Suprapubic skin (tissue), 4 donors: ENCODE measurements around the gene ATP12A.

Experiments used
- CTCF ChIP-seq, 2 donors: fragments of 200-600 bp in 1 of 2; fragments of 450-650 bp in 1 of 2; sonication (generic) in 1 of 2; IDR thresholded peaks; one replicate each; pipeline ENCODE4 v1.5.1; 2016 to 2019; ENCODE audit warnings: antibody characterized with exemption in 2 of 2, mild to moderate bottlenecking in 1 of 2, moderate library complexity in 1 of 2
- EP300 ChIP-seq: sonication (generic); formaldehyde crosslinking; IDR thresholded peaks from one replicate; pipeline ENCODE4 v1.6.1; 2017; ENCODE audit warnings: antibody characterized with exemption
- POLR2A ChIP-seq, 2 donors: fragments of 450-650 bp; IDR thresholded peaks; one replicate each; pipeline ENCODE4 v1.6.1; 2017; ENCODE audit warnings: antibody characterized with exemption in 2 of 2, mild to moderate bottlenecking in 2 of 2, moderate library complexity in 2 of 2
- POLR2AphosphoS5 ChIP-seq, 3 donors: sonication (generic); formaldehyde crosslinking; IDR thresholded peaks; one replicate each; pipeline ENCODE4 v1.6.1; 2017; ENCODE audit warnings: antibody characterized with exemption in 3 of 3

DNA sequence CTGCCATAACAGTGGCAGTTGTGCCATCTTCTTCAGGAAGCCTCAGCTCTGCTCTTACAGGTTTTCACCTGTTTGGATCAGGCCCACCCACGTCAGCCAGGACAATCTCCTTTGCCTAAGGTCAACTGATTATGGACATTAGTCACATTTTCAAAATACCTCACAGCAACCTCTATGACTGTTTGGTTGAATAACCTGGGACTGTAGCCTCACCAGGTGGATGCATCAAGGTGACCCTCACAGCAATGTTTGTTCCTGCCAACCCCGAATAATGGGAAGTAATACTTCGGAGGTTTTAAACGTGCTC is 17.2 kb upstream of the ATP12A start:
- TF ChIP-seq POLR2AphosphoS5 (IDR thresholded peaks at IDR 0.05) = no peak
- no peak for TF ChIP-seq POLR2A (IDR thresholded peaks at IDR 0.05)
- TF ChIP-seq CTCF (IDR thresholded peaks at IDR 0.05) = no peak
- no peak for TF ChIP-seq EP300
